ENCODE measurements around the gene ELMOD1.

GRCh38 chr11:107570015-107570414 lies 20.9 kb upstream of the ELMOD1 start:
- TF ChIP-seq POLR2A (IDR thresholded peaks at IDR 0.05; ENCODE audit: low read depth, low read length) (no peak), POLR2AphosphoS5 (IDR thresholded peaks at IDR 0.05; ENCODE audit: low read depth, low read length) (no peak), TAF1 (IDR thresholded peaks at IDR 0.05; ENCODE audit: borderline replicate concordance, low read depth, low read length) (no peak)
